ENCODE measurements around the gene LAMTOR4.

DNA sequence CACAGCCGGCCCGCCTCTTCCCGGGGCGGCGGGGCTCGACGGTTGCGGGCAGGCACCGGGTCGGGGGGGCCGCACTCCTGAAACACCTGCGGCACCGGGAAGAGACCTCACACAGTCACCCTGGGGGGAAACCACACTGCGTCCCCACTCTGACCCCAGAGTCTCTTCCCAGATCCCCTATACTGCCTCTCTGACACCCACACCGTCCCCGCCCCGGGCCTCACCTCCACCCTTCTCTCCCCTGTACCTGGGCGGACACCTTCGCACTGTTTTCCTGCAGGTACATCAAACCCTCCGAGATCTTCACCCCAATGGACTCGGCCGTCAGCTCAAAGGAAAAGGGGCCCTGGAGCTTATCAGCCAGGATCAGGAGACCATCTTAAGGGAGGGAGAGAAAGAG, 23.1 kb downstream of the LAMTOR4 start:
- TF ChIP-seq, protein P1, sequence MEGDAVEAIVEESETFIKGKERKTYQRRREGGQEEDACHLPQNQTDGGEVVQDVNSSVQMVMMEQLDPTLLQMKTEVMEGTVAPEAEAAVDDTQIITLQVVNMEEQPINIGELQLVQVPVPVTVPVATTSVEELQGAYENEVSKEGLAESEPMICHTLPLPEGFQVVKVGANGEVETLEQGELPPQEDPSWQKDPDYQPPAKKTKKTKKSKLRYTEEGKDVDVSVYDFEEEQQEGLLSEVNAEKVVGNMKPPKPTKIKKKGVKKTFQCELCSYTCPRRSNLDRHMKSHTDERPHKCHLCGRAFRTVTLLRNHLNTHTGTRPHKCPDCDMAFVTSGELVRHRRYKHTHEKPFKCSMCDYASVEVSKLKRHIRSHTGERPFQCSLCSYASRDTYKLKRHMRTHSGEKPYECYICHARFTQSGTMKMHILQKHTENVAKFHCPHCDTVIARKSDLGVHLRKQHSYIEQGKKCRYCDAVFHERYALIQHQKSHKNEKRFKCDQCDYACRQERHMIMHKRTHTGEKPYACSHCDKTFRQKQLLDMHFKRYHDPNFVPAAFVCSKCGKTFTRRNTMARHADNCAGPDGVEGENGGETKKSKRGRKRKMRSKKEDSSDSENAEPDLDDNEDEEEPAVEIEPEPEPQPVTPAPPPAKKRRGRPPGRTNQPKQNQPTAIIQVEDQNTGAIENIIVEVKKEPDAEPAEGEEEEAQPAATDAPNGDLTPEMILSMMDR (IDR thresholded peaks at IDR 0.05): no peak
- no peak for TF ChIP-seq POLR2A (IDR thresholded peaks at IDR 0.05)

All from breast epithelium (tissue), 3 donors.